Measurements from ENCODE around the gene SMARCAL1. TPM values are rescaled to one million over a fixed set of nuclear protein-coding genes. Genes with fewer than 3 reads are reported as not detected.

SMARCAL1 gene
- 4.8 and 9.9 TPM in 2 replicates for total RNA-seq (2014; rRNA removed; shearing (Covaris generic))

DNA sequence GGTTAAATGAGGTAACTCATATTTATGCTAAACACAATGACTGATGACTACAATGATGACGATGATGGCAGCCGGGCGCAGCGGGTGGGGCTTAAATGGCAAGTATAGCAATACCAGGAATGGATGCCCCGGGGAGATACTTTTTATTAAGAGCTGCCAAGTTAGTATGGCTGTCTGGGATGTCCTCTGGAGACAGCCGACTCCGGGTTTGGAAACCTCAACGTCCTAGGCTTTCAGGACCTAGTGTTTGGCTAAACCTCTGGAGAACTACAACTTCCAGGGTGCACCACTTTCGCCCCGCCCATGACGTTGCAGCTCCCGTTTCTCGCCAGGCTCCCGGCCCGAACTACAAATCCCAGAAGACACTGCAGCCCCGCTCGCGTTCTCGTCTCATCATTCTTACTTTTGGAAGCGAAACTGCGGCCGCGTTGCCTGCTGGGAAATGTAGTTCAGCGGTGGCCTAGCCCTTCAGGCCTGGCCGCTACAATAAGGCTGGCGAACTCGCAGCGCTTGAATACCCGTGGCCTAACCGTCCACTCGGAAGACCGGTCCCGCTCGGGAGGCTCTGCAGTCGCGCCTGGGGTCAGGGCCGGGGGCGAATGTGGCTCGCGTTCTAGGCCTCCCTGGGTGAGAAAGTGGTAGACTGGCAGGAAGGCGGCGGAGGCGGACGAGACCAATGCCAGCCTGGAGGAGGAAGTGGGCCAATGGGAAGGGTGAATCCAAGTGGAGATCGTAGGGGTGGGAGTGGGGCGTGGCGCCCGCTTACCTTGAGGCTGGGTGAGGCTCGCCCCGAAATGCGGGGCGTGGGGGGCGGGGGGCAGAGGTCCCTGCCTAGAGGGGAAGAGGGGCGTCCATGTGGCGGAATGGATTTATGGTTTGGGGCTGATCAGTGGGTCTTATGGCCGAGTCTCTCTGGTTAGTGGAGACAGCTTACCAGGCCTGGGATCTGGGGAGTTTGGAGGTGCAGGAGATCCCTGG, at the start of gene SMARCAL1:
Gene SMARCAL1 (plus strand): TSS at position 463 of the 978 bp plus-strand sequence. CDS start 2,221 bp downstream, outside the sequence.
- Histone ChIP-seq H3K4me3 (peak within 1 kb of the TSS; percentile 84), H3K27me3 (replicated peaks) (no peaks in the 10 kb centered on the region), H3K36me3 (peaks cover 18% of the 10 kb centered on the region), H3K9me3 (replicated peaks) (no peaks in the 10 kb centered on the region), H3K27ac (peak within 1 kb of the TSS; percentile 96), H3K4me1 (replicated peaks) (peaks cover 9% of the 10 kb centered on the region)
- DNase-seq (ENCODE audit: low read depth in 1 of 2, low spot score in 2 of 2): peak; percentile 99

- Histone ChIP-seq H3K27ac (no peak overlapping the region), H3K36me3 (no peaks in the 10 kb centered on the region), H3K4me3 (no peak overlapping the region), H3K4me1 (replicated peaks) (peaks cover 6% of the 10 kb centered on the region; the same call in 1 of the 2 replicates), H3K9me3 (replicated peaks) (no peaks in the 10 kb centered on the region), H3K27me3 (replicated peaks) (no peaks in the 10 kb centered on the region)
- DNase-seq (ENCODE audit: low read depth in 1 of 2, low spot score in 2 of 2): no peak
Observed at GRCh38 chr2:216362730-216363129, 49.6 kb upstream of the SMARCAL1 start.

DNA sequence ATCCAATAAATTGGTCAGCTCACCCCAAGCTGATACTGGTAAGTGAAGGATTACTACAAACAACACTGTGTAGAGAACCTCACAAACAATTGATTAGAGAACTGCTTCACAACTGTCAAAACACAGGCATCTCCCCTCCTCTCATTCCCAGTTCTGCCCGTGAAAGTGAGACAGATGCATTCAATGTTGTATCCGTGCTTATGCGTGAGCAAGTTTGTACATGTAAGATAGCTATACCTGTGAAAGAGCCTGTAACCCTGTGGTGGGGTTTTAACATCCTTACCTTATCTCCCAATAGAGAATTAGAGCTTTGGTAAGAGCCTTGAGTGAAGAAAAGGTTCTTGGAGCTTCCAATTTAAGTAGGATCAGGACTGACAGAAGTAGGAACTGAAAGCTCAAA, 49.1 kb upstream of the SMARCAL1 start:
- Histone ChIP-seq H3K4me1 (replicated peaks) (peaks cover 6% of the 10 kb centered on the region; the same call in 1 of the 2 replicates), H3K36me3 (no peaks in the 10 kb centered on the region), H3K27ac (no peak overlapping the region), H3K4me3 (no peak overlapping the region), H3K27me3 (replicated peaks) (no peaks in the 10 kb centered on the region), H3K9me3 (replicated peaks) (no peaks in the 10 kb centered on the region)
- DNase-seq (ENCODE audit: low read depth in 1 of 2, low spot score in 2 of 2): no peak

DNA sequence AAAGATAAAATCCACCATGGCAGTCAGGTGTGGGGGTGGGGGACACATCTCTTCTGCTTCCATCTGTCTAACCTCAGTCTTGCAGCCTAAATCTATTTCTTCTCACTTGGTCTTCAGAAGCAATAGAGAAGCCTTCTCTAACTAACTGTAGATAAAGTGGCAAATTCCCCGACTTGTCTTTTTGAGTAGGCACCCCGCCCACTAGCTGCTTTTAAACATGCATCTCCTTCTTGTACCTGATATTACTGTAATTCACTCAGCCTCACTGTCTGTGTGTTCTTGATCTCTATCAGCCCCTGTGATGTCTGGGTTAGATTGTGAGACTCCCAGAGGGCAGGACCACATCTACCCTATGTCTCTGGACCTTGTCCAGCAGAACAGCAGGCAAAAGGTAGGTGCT, 46.8 kb upstream of the SMARCAL1 start:
- Histone ChIP-seq H3K4me1 (replicated peaks) (peaks cover 23% of the 10 kb centered on the region), H3K27me3 (replicated peaks) (no peaks in the 10 kb centered on the region), H3K4me3 (no peak overlapping the region), H3K27ac (no peak overlapping the region), H3K9me3 (replicated peaks) (no peaks in the 10 kb centered on the region), H3K36me3 (no peaks in the 10 kb centered on the region)
- no peak for DNase-seq (ENCODE audit: low read depth in 1 of 2, low spot score in 2 of 2)

DNA sequence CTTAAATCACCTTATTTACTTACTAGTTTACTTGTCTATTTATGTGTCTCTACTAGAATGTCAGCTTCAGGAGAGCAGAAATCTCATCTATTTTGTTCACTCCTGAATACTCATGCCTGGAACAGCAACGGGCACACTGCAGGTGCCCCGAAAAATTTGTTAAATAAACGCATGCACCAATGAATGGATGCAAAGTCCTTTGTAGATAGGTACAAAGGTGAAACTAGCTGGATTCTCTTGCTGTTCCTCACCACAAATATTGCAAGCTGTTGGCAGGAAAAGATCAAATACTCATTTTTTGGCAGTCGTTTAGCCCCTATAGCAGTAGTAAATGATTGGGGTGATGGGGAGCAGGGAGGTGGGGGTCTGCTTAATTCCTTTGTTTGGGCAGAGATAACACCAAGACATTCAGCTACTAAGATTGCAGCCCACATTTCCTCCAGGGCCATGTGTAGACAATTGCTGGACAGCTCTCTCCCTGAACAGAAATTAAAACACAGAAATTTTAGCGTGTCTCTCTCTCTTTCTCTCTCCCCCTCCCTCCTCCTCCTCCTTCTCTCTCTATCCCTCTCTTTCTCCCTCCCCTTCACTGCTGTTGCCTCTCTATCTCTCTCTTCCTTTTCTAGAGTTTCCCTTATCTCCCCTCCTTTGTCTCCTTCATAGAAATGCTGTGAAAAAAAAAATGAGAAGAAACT, 45.4 kb upstream of the SMARCAL1 start:
- H3K4me1 ChIP-seq (replicated peaks): peaks cover 33% of the 10 kb centered on the region
- H3K9me3 ChIP-seq (replicated peaks): no peaks in the 10 kb centered on the region
- no peaks in the 10 kb centered on the region for H3K36me3 ChIP-seq
- no peak for DNase-seq (ENCODE audit: low read depth in 1 of 2, low spot score in 2 of 2)
- no peaks in the 10 kb centered on the region for H3K27me3 ChIP-seq (replicated peaks)
- no peak overlapping the region for H3K27ac ChIP-seq
- H3K4me3 ChIP-seq: no peak overlapping the region

DNA sequence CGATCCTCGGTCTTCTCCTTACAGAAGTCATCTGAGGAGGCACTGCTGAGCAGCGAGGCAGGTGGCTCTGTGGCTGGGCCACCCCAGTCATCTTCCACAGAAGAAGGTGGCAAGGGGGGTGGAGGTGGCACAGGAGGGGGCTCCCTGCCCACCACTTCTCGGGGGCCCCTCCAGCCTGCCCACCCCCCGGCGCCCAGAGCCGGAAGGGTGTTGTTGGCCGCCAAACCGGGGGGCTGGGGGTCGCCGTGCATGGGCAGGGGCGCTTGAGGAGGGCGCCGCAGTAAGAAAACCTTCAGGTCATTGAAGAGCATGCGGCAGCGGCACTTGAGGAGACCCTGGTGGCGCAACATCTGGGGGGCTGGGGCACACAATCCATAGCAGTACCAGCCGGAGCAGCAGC, 42.5 kb upstream of the SMARCAL1 start:
- no peak for DNase-seq (ENCODE audit: low read depth in 1 of 2, low spot score in 2 of 2)
- Histone ChIP-seq H3K27me3 (replicated peaks) (no peaks in the 10 kb centered on the region), H3K9me3 (replicated peaks) (no peaks in the 10 kb centered on the region), H3K36me3 (no peaks in the 10 kb centered on the region), H3K4me3 (no peak overlapping the region), H3K4me1 (replicated peaks) (peaks cover 48% of the 10 kb centered on the region), H3K27ac (no peak overlapping the region)

DNA sequence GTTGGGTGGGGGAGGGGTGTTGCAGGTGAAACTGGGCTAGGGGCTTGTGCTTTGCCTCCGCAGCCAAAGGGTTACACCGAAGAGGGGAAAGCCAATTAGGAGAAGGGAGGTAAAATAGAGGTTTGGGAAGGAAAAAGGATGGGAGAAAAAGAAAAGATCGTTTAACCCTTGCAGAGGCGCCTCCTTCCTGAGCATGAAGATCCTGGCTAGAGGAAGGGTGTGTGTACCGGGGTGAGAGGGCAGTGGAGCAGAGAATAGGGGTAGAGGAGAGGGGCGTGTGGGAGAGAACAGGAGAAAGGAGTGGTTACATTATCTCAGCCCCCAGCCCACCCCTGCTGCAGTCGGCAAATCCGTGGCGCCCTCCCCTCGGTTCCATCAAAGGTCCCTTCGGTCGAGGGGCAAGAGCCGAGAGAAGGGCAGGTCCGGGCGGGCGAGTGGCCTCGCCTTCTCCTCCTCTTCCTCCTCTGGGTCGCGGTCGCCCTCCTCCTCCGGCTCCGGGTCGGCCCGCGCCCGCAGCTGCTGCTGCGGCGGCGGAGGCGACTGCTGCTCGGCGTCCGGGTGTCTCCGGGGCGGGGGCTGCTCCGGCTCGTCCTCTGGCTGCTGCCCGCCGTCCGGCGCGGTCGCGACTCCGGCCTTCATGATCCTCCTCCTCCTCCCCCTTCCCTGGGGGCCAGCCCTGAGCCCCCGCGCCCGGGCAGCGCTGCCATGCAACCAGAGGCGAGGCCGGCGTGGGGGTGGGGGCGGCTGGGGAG, 41.1 kb upstream of the SMARCAL1 start:
- Histone ChIP-seq H3K27me3 (replicated peaks) (no peaks in the 10 kb centered on the region), H3K4me3 (peak overlapping the region; percentile 48), H3K27ac (no peak overlapping the region; the same call in 1 of the 2 replicates), H3K9me3 (replicated peaks) (no peaks in the 10 kb centered on the region), H3K4me1 (replicated peaks) (peaks cover 48% of the 10 kb centered on the region), H3K36me3 (no peaks in the 10 kb centered on the region)
- peak in 1 of 2 experiments; percentile 20 for DNase-seq (ENCODE audit: low read depth in 1 of 2, low spot score in 2 of 2)

GRCh38 chr2:216371721-216372702, 40.3 kb upstream of the SMARCAL1 start, which contains the start of gene MARCHF4:
TSS of gene MARCHF4 (minus strand) at chr2:216372483. CDS start at chr2:216370260, 2,223 bp downstream.
- Histone ChIP-seq H3K9me3 (replicated peaks) (no peaks in the 10 kb centered on the region), H3K27ac (peak within 1 kb of the TSS; percentile 99), H3K36me3 (no peaks in the 10 kb centered on the region), H3K4me1 (replicated peaks) (peaks cover 48% of the 10 kb centered on the region), H3K27me3 (replicated peaks) (no peaks in the 10 kb centered on the region), H3K4me3 (peak within 1 kb of the TSS; percentile 48)
- peak; percentile 88 to 89 for DNase-seq (ENCODE audit: low read depth in 1 of 2, low spot score in 2 of 2)

DNA sequence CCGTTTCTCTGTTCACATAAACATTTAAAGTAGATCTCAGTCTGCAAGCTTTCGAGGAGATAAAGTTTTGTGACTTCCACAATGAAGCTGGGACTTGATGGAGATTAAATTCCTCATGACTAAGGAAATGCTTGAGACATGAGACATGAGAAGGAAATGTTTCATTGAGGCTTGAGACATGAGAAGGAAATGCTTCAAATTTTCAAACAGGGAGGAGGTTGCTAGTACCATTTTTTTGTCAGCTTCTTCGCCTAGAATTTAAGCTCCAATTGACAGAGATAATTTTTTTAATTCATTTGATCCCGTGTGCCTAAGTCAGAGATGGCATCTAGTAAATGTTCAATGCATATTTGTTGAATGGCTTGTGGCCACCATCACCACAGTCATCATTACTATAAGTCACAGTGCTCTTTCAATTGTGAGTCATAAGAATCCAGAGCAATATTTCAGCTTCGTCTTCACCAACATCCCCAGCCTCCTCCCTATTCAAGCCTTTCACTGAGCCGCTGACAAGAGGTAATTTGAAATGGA, 39.5 kb upstream of the SMARCAL1 start:
- peak overlapping the region; percentile 48 for H3K4me3 ChIP-seq
- DNase-seq (ENCODE audit: low read depth in 1 of 2, low spot score in 2 of 2): peak; percentile 66 to 93
- no peaks in the 10 kb centered on the region for H3K36me3 ChIP-seq
- H3K27ac ChIP-seq: peak overlapping the region; percentile 99
- H3K4me1 ChIP-seq (replicated peaks): peaks cover 48% of the 10 kb centered on the region
- no peaks in the 10 kb centered on the region for H3K9me3 ChIP-seq (replicated peaks)
- H3K27me3 ChIP-seq (replicated peaks): no peaks in the 10 kb centered on the region

- Histone ChIP-seq H3K27me3 (replicated peaks) (no peaks in the 10 kb centered on the region), H3K27ac (peak overlapping the region; percentile 99), H3K36me3 (no peaks in the 10 kb centered on the region), H3K4me3 (no peak overlapping the region), H3K4me1 (replicated peaks) (peaks cover 44% of the 10 kb centered on the region), H3K9me3 (replicated peaks) (no peaks in the 10 kb centered on the region)
- no peak for DNase-seq (ENCODE audit: low read depth in 1 of 2, low spot score in 2 of 2)
Observed at GRCh38 chr2:216373896-216374295, 38.4 kb upstream of the SMARCAL1 start.

DNA sequence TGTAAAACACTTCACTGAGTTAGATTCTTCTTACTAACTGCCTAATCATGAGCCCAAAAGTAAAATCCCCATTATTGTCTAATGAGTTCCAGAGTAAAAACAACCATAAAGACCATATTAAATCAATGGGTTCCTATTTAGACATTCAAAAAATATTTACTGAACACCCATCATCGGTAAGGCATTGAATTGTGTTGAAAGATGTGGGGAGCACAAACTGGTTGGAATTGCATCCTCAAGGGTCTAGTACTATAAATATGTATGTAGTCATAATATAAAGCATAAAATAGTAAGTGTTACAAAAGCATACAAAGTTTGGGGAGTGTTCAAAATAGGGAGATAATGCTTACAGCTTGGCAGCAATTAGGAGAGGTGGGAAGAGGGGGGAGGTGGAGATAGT, 37.0 kb upstream of the SMARCAL1 start:
- peaks cover 34% of the 10 kb centered on the region for H3K4me1 ChIP-seq (replicated peaks)
- no peak overlapping the region for H3K27ac ChIP-seq
- no peak for DNase-seq (ENCODE audit: low read depth in 1 of 2, low spot score in 2 of 2)
- H3K36me3 ChIP-seq: no peaks in the 10 kb centered on the region
- no peak overlapping the region for H3K4me3 ChIP-seq
- H3K27me3 ChIP-seq (replicated peaks): no peaks in the 10 kb centered on the region
- H3K9me3 ChIP-seq (replicated peaks): no peaks in the 10 kb centered on the region

DNA sequence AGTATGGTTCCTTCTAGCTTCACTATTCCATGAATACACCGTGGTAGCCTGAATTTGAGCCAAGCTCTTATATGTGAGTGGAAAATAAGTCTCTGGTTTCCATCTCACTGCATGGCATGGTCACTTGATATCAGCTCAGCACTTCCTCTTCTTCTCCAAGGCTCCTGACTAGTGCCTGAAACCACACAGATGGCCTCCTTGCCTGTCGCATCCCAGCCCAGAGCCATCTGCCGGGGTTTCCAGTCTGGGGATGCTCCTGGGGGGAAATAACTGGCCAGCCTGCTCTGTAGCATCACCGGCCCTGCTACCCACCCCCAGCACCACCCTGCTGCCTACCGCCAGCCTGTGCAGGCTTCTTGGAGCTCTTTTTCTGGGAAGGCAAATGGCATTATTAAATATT, 32.3 kb upstream of the SMARCAL1 start:
- Histone ChIP-seq H3K27me3 (replicated peaks) (no peaks in the 10 kb centered on the region), H3K4me3 (no peak overlapping the region), H3K27ac (no peak overlapping the region), H3K9me3 (replicated peaks) (no peaks in the 10 kb centered on the region), H3K4me1 (replicated peaks) (peaks cover 7% of the 10 kb centered on the region), H3K36me3 (no peaks in the 10 kb centered on the region)
- no peak for DNase-seq (ENCODE audit: low read depth in 1 of 2, low spot score in 2 of 2)

Measured in SJSA1 (cell line).